Fibroblast of lung (primary cell): ENCODE results near the gene ZNF836.

Experiments
- EZH2 ChIP-seq: IDR thresholded peaks from 2 replicates; pipeline ENCODE4 v1.5.1; 2012; ENCODE audit warnings: low read length, control low read depth, mild to moderate bottlenecking; ENCODE audit errors: missing control alignments
- TF ChIP-seq, protein P1 (sequence below), 2 donors: IDR thresholded peaks in 1 of 2; conservative IDR thresholded peaks in 1 of 2; 1 replicate in 1 of 2; 2 replicates in 1 of 2; pipeline ENCODE4 v1.5.1; 2011 to 2012; ENCODE audit warnings: low read length in 2 of 2, control low read depth in 1 of 2, inconsistent platforms in 1 of 2, low read depth in 1 of 2, mild to moderate bottlenecking in 1 of 2

DNA sequence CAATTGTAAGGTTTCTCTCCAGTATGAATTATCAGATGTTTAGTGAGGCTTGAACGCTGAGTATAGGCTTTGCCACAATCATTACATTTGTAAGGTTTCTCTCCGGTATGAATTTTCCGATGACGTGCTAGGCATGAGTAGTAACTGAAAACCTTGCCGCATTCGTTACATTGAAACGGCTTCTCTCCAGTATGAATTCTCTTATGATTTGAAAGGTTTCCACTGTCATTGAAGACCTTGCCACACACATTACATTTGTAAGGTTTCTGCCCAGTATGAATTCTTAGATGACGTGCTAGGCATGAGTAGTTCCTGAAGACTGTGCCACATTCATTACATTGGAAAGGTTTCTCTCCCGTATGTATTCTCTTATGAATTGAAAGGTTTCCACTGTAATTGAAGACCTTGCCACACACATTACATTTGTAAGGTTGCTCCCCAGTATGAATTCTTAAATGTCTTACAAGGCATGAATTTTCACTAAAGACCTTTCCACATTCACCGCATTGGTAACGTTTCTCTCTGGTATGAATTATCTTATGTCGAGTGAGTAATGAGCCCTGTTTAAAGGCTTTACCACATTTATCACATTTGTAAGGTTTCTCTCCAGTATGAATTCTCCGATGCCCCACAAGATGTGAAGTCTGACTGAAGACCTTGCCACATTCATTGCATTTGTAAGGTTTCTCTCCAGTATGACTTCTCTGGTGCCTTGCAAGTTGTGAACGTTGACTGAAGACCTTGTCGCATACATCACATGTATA is 15.6 kb downstream of the ZNF836 start:
- TF ChIP-seq, protein P1, sequence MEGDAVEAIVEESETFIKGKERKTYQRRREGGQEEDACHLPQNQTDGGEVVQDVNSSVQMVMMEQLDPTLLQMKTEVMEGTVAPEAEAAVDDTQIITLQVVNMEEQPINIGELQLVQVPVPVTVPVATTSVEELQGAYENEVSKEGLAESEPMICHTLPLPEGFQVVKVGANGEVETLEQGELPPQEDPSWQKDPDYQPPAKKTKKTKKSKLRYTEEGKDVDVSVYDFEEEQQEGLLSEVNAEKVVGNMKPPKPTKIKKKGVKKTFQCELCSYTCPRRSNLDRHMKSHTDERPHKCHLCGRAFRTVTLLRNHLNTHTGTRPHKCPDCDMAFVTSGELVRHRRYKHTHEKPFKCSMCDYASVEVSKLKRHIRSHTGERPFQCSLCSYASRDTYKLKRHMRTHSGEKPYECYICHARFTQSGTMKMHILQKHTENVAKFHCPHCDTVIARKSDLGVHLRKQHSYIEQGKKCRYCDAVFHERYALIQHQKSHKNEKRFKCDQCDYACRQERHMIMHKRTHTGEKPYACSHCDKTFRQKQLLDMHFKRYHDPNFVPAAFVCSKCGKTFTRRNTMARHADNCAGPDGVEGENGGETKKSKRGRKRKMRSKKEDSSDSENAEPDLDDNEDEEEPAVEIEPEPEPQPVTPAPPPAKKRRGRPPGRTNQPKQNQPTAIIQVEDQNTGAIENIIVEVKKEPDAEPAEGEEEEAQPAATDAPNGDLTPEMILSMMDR (conservative IDR thresholded peaks at IDR 0.05 in 1 of 2, IDR thresholded peaks at IDR 0.05 in 1 of 2; ENCODE audit: low read depth in 1 of 2, low read length in 2 of 2) = no peak
- no peak for TF ChIP-seq EZH2
